Gastrocnemius medialis (tissue), 4 donors: Measurements from ENCODE around the gene KIR2DL1.
"Not testable (repeated sequence)": the region's sequence is repeated elsewhere in the genome, so short reads cannot be mapped to it uniquely, and the experiment has no call there.

ENCODE experiments used
- POLR2A ChIP-seq, 2 donors: fragments of 450-650 bp; IDR thresholded peaks; one replicate each; pipeline ENCODE4 v1.6.1; 2017; ENCODE audit warnings: antibody characterized with exemption in 2 of 2, mild to moderate bottlenecking in 2 of 2, moderate library complexity in 2 of 2
- TF ChIP-seq, protein P1 (sequence below), 5 experiments: fragments of 450-650 bp in 3 of 5; fragments of 200-600 bp in 2 of 5; sonication (generic) in 2 of 5; IDR thresholded peaks in 4 of 5; conservative IDR thresholded peaks in 1 of 5; 1 replicate in 4 of 5; 2 replicates in 1 of 5; pipeline ENCODE4 v1.5.1; 2016 to 2019; ENCODE audit warnings: antibody characterized with exemption in 5 of 5, mild to moderate bottlenecking in 3 of 5, moderate library complexity in 3 of 5

DNA sequence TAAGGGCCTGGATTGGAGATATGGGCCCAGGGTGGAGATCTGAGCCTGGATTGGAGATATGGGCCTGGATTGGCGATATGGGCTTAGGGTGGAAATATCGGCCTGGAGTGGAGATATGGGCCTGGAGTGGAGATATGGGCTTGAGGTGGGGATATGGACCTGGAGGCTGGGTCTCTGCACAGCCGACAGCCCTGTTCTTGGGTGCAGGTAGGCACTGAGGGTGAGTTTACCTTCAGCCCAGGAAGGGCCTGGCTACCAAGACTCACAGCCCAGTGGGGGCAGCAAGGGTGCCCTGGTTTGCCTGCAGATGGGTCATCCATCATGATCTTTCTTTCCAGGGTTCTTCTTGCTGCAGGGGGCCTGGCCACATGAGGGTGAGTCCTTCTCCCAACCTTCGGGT lies 918 bp downstream of the KIR2DL1 start:
- TF ChIP-seq POLR2A (IDR thresholded peaks at IDR 0.05), result not testable (repeated sequence)
- TF ChIP-seq, protein P1, sequence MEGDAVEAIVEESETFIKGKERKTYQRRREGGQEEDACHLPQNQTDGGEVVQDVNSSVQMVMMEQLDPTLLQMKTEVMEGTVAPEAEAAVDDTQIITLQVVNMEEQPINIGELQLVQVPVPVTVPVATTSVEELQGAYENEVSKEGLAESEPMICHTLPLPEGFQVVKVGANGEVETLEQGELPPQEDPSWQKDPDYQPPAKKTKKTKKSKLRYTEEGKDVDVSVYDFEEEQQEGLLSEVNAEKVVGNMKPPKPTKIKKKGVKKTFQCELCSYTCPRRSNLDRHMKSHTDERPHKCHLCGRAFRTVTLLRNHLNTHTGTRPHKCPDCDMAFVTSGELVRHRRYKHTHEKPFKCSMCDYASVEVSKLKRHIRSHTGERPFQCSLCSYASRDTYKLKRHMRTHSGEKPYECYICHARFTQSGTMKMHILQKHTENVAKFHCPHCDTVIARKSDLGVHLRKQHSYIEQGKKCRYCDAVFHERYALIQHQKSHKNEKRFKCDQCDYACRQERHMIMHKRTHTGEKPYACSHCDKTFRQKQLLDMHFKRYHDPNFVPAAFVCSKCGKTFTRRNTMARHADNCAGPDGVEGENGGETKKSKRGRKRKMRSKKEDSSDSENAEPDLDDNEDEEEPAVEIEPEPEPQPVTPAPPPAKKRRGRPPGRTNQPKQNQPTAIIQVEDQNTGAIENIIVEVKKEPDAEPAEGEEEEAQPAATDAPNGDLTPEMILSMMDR (IDR thresholded peaks at IDR 0.05 in 4 of 5, conservative IDR thresholded peaks at IDR 0.05 in 1 of 5), result not testable (repeated sequence)
